HepG2 (cell line): ENCODE data around the gene GPSM1. TPM values are rescaled to one million over a fixed set of nuclear protein-coding genes. Genes with fewer than 3 reads are reported as not detected.

Experiments used
- HNRNPK ChIP-seq: fragments of 200-400 bp; formaldehyde crosslinking; IDR thresholded peaks from 2 replicates; pipeline ENCODE4 v1.6.1; 2018; ENCODE audit warnings: low read length, low read depth, moderate library complexity, mild to moderate bottlenecking; ENCODE audit not compliant: poor library complexity, severe bottlenecking
- ZFYVE20 ChIP-seq: sonication (generic); formaldehyde crosslinking; IDR thresholded peaks from 2 replicates; pipeline ENCODE4 v1.8.0; 2023; ENCODE audit warnings: low read depth, mild to moderate bottlenecking, moderate library complexity, missing genetic modification reagents, borderline replicate concordance
- ZNF205 ChIP-seq: IDR thresholded peaks from 2 replicates; pipeline ENCODE4 v1.6.1; 2018; ENCODE audit warnings: missing biosample characterization, missing genetic modification reagents
- ZNF383 ChIP-seq: sonication (generic); formaldehyde crosslinking; IDR thresholded peaks from 2 replicates; pipeline ENCODE4 v1.4.0; 2020; ENCODE audit warnings: missing genetic modification reagents, mild to moderate bottlenecking, borderline replicate concordance
- ZSCAN9 ChIP-seq: IDR thresholded peaks from 2 replicates; pipeline ENCODE4 v1.6.1; 2016; ENCODE audit warnings: borderline replicate concordance
- polyA plus RNA-seq, 8 experiments: library from polyadenylated mRNA; depleted of rRNA in 3 of 8; stranded (reverse) in 7 of 8; unstranded in 1 of 8; fragments of >200 nt; fragmentation: Illumina TruSeq in 4 of 8; extraction: Trizol in 4 of 8; gene quantifications; 2 replicates each; pipeline versions ENCODE4 v1.2.1 to v1.2.3, GENCODE V29; 2011 to 2016; ENCODE audit warnings: low read depth in 4 of 8, missing spikeins in 1 of 8, mixed read lengths in 1 of 8; ENCODE audit not compliant: insufficient read depth in 1 of 8
- total RNA-seq, 5 experiments: library from RNA; depleted of rRNA; stranded (reverse); fragments of >200 nt; fragmentation: Illumina TruSeq; extraction: Trizol; gene quantifications; 2 replicates each; pipeline ENCODE4 v1.2.3, GENCODE V29; 2016; ENCODE audit warnings: low read depth in 1 of 5
- TF ChIP-seq, protein P1 (sequence below): sonication (generic); formaldehyde crosslinking; IDR thresholded peaks from 2 replicates; pipeline ENCODE4 v1.4.0; 2020; ENCODE audit warnings: mild to moderate bottlenecking, missing genetic modification reagents
- TF ChIP-seq, protein P2 (sequence below): sonication (generic); formaldehyde crosslinking; conservative IDR thresholded peaks from 2 replicates; pipeline ENCODE4 v1.5.0; 2020; ENCODE audit warnings: missing genetic modification reagents

Gene GPSM1
- total and polyA plus RNA-seq, 2 of the 13 experiments (the other 11 are each of a cell fraction or from before 2014, with no cell fraction given) = 1.0 to 2.4 TPM

GRCh38 chr9:136282272-136282861, 45.0 kb upstream of the GPSM1 start (continued):
- TF ChIP-seq, protein P1, sequence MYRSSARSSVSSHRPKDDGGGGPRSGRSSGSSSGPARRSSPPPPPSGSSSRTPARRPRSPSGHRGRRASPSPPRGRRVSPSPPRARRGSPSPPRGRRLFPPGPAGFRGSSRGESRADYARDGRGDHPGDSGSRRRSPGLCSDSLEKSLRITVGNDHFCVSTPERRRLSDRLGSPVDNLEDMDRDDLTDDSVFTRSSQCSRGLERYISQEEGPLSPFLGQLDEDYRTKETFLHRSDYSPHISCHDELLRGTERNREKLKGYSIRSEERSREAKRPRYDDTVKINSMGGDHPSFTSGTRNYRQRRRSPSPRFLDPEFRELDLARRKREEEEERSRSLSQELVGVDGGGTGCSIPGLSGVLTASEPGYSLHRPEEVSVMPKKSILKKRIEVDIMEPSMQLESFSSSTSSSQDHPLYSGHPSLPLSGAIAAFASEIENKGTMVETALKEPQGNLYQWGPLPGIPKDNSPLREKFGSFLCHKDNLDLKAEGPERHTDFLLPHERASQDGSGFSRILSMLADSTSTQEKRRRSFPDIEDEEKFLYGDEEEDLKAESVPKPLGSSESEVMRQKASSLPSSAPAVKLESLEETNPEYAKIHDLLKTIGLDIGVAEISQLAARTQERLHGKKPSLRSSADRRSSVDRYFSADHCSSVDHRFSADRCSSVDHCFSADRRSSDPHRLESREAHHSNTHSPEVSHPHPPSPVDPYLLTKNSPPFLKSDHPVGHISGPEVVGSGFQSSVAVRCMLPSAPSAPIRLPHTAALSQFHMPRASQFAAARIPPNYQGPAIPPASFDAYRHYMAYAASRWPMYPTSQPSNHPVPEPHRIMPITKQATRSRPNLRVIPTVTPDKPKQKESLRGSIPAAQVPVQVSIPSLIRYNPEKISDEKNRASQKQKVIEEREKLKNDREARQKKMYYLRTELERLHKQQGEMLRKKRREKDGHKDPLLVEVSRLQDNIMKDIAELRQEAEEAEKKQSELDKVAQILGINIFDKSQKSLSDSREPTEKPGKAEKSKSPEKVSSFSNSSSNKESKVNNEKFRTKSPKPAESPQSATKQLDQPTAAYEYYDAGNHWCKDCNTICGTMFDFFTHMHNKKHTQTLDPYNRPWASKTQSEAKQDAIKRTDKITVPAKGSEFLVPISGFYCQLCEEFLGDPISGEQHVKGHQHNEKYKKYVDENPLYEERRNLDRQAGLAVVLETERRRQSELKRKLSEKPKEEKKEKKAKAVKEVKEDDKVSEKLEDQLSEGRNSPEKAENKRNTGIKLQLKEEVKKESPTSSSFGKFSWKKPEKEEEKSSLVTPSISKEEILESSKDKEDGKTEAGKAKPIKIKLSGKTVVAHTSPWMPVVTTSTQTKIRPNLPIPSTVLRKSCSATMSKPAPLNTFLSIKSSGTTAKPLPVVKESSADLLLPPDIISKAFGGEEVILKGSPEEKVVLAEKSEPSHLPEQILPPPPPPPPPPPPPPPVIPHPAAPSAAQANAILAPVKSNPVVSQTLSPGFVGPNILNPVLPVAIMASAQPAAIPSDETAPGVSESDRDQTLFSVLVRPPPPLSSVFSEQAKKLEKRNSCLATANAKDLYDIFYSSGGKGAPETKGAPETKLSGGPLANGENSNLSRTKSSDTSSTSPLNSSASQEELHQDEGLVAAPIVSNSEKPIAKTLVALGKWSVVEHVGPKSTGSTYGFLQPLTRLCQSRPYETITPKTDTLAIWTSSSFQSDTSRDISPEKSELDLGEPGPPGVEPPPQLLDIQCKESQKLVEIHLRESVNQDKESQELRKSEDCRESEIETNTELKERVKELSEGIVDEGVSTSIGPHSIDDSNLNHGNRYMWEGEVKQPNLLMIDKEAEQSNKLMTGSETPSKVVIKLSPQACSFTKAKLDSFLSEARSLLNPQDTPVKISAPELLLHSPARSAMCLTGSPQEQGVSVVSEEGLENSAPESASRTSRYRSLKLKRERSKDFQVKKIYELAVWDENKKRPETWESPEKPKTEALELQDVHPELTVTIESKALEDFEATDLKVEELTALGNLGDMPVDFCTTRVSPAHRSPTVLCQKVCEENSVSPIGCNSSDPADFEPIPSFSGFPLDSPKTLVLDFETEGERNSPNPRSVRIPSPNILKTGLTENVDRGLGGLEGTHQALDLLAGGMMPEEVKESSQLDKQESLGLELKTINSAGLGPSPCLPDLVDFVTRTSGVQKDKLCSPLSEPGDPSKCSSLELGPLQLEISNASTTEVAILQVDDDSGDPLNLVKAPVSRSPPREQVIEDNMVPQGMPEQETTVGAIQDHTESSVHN = no peak
- TF ChIP-seq, protein P2, sequence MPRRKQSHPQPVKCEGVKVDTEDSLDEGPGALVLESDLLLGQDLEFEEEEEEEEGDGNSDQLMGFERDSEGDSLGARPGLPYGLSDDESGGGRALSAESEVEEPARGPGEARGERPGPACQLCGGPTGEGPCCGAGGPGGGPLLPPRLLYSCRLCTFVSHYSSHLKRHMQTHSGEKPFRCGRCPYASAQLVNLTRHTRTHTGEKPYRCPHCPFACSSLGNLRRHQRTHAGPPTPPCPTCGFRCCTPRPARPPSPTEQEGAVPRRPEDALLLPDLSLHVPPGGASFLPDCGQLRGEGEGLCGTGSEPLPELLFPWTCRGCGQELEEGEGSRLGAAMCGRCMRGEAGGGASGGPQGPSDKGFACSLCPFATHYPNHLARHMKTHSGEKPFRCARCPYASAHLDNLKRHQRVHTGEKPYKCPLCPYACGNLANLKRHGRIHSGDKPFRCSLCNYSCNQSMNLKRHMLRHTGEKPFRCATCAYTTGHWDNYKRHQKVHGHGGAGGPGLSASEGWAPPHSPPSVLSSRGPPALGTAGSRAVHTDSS (CRISPR knock-in tag) = no peak
- TF ChIP-seq ZSCAN9 = no peak
- TF ChIP-seq ZFYVE20 (CRISPR knock-in tag) = no peak
- TF ChIP-seq ZNF205 (CRISPR knock-in tag) = no peak
- TF ChIP-seq ZNF383 (CRISPR knock-in tag) = no peak
- TF ChIP-seq HNRNPK = no peak
